K562 (cell line): ENCODE measurements around the gene PPP1R13L. TPM values are rescaled to one million over a fixed set of nuclear protein-coding genes. Genes with fewer than 3 reads are reported as not detected.

Source experiments
- CEBPZ ChIP-seq: fragments of 150-350 bp; IDR thresholded peaks from 2 replicates; pipeline ENCODE4 v1.6.1; 2014; ENCODE audit warnings: low read depth, mild to moderate bottlenecking, low read length, borderline replicate concordance
- CGGBP1 ChIP-seq: fragments of 250-450 bp; sonication (Bioruptor Pico); IDR thresholded peaks from 2 replicates; pipeline ENCODE4 v1.9.0; 2021; ENCODE audit warnings: mild to moderate bottlenecking
- FUS ChIP-seq: fragments of 200-400 bp; formaldehyde crosslinking; optimal IDR thresholded peaks from 2 replicates; pipeline ENCODE3; 2017; ENCODE audit warnings: low read depth, low read length
- HEY1 ChIP-seq: fragments of 250-450 bp; sonication (Bioruptor Pico); IDR thresholded peaks from 2 replicates; pipeline ENCODE4 v1.5.0; 2020; ENCODE audit warnings: mild to moderate bottlenecking, moderate library complexity, borderline replicate concordance
- HNRNPLL ChIP-seq: fragments of 200-400 bp; formaldehyde crosslinking; IDR thresholded peaks from 2 replicates; pipeline ENCODE4 v1.6.1; 2017; ENCODE audit warnings: low read length, low read depth, mild to moderate bottlenecking; ENCODE audit not compliant: poor library complexity, severe bottlenecking
- MAFK ChIP-seq: IDR thresholded peaks from 2 replicates; pipeline ENCODE4 v1.6.1; 2011; ENCODE audit warnings: low read length, improper control_type of control experiment
- MEF2A ChIP-seq: IDR thresholded peaks from 2 replicates; pipeline ENCODE4 v1.6.1; 2011; ENCODE audit warnings: low read depth, mild to moderate bottlenecking, low read length, moderate library complexity; ENCODE audit not compliant: control insufficient read depth
- NBN ChIP-seq: fragments of 450-650 bp; IDR thresholded peaks from 2 replicates; pipeline ENCODE4 v1.6.1; 2016; ENCODE audit warnings: low read depth, mild to moderate bottlenecking
- NCOR1 ChIP-seq: fragments of 450-650 bp; IDR thresholded peaks from 2 replicates; pipeline ENCODE4 v1.6.1; 2016; ENCODE audit warnings: mild to moderate bottlenecking, moderate library complexity
- NFIC ChIP-seq: fragments of 450-650 bp; IDR thresholded peaks from 2 replicates; pipeline ENCODE4 v1.6.1; 2017; ENCODE audit warnings: mild to moderate bottlenecking, inconsistent platforms
- NR2C1 ChIP-seq, 2 experiments: fragments of 450-650 bp; IDR thresholded peaks; 2 replicates each; pipeline ENCODE4 v1.6.1; 2017; ENCODE audit warnings: mild to moderate bottlenecking in 2 of 2, antibody characterized with exemption in 1 of 2, inconsistent platforms in 1 of 2, missing compliant biosample characterization in 1 of 2, missing genetic modification characterization in 1 of 2
- PHB2 ChIP-seq: fragments of 450-650 bp; IDR thresholded peaks from 2 replicates; pipeline ENCODE4 v1.6.1; 2017; ENCODE audit warnings: low read depth
- POLR2G ChIP-seq: fragments of 200-400 bp; formaldehyde crosslinking; IDR thresholded peaks from 2 replicates; pipeline ENCODE4 v1.6.1; 2017; ENCODE audit warnings: low read depth, mild to moderate bottlenecking, antibody characterized with exemption, low read length, moderate library complexity
- SMARCB1 ChIP-seq: IDR thresholded peaks from 2 replicates; pipeline ENCODE4 v1.6.1; 2011; ENCODE audit warnings: improper control_type of control experiment, low read depth; ENCODE audit not compliant: insufficient read length
- TRIM28 ChIP-seq: fragments of 450-650 bp; IDR thresholded peaks from 2 replicates; pipeline ENCODE4 v1.6.1; 2017
- XRCC4 ChIP-seq: IDR thresholded peaks from one replicate; pipeline ENCODE4 v1.6.1; 2011; ENCODE audit not compliant: insufficient read depth, insufficient read length; ENCODE audit errors: extremely low read depth
- ZBTB5 ChIP-seq: fragments of 450-650 bp; IDR thresholded peaks from 2 replicates; pipeline ENCODE4 v1.6.1; 2017; ENCODE audit warnings: antibody characterized with exemption
- ZNF133 ChIP-seq: fragments of 250-450 bp; sonication (Bioruptor Pico); IDR thresholded peaks from 2 replicates; pipeline ENCODE4 v1.4.0; 2020; ENCODE audit warnings: mild to moderate bottlenecking
- ZSCAN29 ChIP-seq: fragments of 450-650 bp; IDR thresholded peaks from 2 replicates; pipeline ENCODE4 v1.6.1; 2017
- polyA plus RNA-seq, 8 experiments: library from polyadenylated mRNA; depleted of rRNA in 4 of 8; stranded (reverse) in 5 of 8; unstranded in 3 of 8; fragments of >200 nt; fragmentation: Nextera tagmentation in 2 of 8; fragmentation: Illumina TruSeq in 1 of 8; extraction: Ambion mirVana in 2 of 8; extraction: Trizol in 1 of 8; gene quantifications; 2 replicates each; pipeline versions ENCODE4 v1.2.1 to v1.2.3, GENCODE V29; 2011 to 2014; ENCODE audit warnings: inconsistent platforms in 1 of 8, missing spikeins in 1 of 8
- total RNA-seq, 7 experiments: library from RNA; depleted of rRNA in 6 of 7; stranded (reverse); fragments of >200 nt in 6 of 7; fragmentation: Illumina TruSeq in 2 of 7; extraction: Trizol in 2 of 7; gene quantifications; 2 replicates each; pipeline versions ENCODE4 v1.2.1 to v1.2.3, GENCODE V29; 2011 to 2021; ENCODE audit warnings: low replicate concordance in 1 of 7
- TF ChIP-seq, protein P1 (sequence below): IDR thresholded peaks from 2 replicates; pipeline ENCODE4 v1.6.1; 2014; ENCODE audit warnings: antibody characterized with exemption

PPP1R13L gene
- total and polyA plus RNA-seq, 9 of the 15 experiments (the other 6 are each of a cell fraction or from before 2014, with no cell fraction given), result 0.32 to 6.7 (median 2.0) TPM

DNA sequence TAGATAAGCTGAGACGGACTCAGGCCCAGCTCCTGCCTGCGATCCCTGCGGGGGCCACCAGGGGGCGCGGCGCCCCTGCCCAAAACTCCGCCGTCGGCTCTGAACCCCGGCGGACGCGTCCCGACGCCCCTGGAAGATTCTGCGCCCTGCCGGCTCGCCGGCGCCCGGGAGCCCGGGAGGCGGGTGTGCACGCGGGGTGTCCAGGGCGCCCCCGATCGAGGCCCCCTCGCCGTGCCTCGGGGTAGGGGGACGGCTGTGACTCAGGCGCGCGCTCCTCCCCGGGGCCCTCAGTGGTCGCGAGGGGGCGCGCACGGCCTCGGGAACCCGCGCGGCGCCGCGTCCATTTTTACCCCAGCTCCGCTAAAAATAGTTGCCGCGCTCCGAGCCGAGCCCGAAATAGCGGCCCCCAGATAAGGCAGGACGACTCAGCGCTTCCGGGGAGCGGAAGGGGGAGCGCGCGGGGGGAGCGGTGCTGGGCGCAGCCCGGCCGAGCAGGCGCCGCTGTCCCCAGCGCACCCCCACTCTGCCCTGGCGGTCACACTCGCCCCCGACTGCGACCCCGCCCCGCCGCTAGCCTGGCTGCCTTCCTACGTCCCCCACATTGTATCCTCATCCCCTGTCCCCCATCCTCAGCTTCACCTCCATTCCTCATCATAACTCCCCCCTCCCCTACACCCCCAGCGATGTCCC, 34.8 kb upstream of the PPP1R13L start (continued):
- TF ChIP-seq ZBTB5 (no peak), CGGBP1 (no peak), ZSCAN29 (no peak), PHB2 (no peak), HEY1 (no peak), TRIM28 (no peak), MAFK (no peak; the same call in 1 of the 2 replicates), SMARCB1 (no peak), NR2C1 (IDR thresholded peaks at IDR 0.05) (no peak), NR2C1 (tag; IDR thresholded peaks at IDR 0.05) (no peak), CEBPZ (no peak), NFIC (no peak), XRCC4 (no peak), FUS (peak; percentile 38), MEF2A (peak; percentile 100), HNRNPLL (peak; percentile 72), NCOR1 (peak; percentile 93), ZNF133 (CRISPR knock-in tag) (no peak), NBN (no peak), POLR2G (peak; percentile 96)
- TF ChIP-seq, protein P1, sequence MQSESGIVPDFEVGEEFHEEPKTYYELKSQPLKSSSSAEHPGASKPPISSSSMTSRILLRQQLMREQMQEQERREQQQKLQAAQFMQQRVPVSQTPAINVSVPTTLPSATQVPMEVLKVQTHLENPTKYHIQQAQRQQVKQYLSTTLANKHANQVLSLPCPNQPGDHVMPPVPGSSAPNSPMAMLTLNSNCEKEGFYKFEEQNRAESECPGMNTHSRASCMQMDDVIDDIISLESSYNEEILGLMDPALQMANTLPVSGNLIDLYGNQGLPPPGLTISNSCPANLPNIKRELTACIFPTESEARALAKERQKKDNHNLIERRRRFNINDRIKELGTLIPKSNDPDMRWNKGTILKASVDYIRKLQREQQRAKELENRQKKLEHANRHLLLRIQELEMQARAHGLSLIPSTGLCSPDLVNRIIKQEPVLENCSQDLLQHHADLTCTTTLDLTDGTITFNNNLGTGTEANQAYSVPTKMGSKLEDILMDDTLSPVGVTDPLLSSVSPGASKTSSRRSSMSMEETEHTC, result 0 out of 2 replicates have a peak, but pooled peaks have one; percentile 20
